Erythroblast (primary cell): ENCODE results near the gene DKC1.

Source experiments
- GATA1 ChIP-seq: IDR thresholded peaks from 2 replicates; pipeline ENCODE4 v1.6.1; 2011; ENCODE audit warnings: low read depth, mild to moderate bottlenecking, control low read depth, low read length, moderate library complexity
- POLR2A ChIP-seq: IDR thresholded peaks from 2 replicates; pipeline ENCODE4 v1.6.1; 2011; ENCODE audit warnings: mild to moderate bottlenecking, low read length

DNA sequence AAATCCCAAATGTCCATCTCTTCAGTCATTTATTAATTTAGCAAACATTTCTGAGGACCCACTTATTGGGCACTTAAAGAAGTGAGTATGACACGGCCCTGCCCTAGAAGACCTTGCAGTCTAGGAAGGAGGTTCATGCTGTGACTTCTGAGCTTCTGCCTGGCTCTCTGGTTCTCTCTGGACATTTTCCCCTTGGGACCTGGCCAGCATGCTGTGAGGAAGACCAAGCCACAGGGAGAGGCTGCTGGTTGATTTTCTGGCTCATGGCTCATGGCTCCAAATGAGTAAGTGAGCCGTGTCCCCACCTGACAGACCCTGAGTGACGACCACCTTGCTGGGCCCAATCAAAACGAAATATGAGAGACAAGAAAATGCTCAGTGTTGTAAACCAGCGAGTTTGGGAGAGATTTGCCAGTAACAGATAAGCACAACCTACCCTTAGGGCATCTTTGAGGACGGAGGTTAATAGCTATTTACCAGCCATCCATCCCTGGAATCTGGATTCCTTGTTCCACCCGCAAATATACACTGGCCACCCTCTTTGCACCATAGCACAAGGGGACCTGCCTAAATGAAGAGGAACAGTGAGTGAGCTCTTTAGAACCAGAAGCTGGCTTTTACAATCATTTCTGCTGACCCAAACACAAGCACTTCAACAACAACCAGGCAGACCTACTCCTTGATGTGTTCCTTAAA lies 41.7 kb downstream of the DKC1 start:
- TF ChIP-seq POLR2A, result no peak
- no peak for TF ChIP-seq GATA1
